Muscle layer of colon (tissue), 2 donors: ENCODE data around the gene PYROXD2.

Source experiments
- H3K27ac ChIP-seq: one replicate; pipeline ENCODE4 v1.7.0; 2013; ENCODE audit warnings: low read depth, mild to moderate bottlenecking, low read length, moderate library complexity
- H3K27me3 ChIP-seq, 2 donors: one replicate each; pipeline ENCODE4 v1.7.0; 2013; ENCODE audit warnings: low read length in 2 of 2, mild to moderate bottlenecking in 2 of 2; ENCODE audit not compliant: insufficient read depth in 2 of 2, control insufficient read depth in 1 of 2
- H3K36me3 ChIP-seq: one replicate; pipeline ENCODE4 v1.7.0; 2013; ENCODE audit warnings: mild to moderate bottlenecking, low read length; ENCODE audit not compliant: insufficient read depth
- H3K4me1 ChIP-seq: one replicate; pipeline ENCODE4 v1.7.0; 2013; ENCODE audit warnings: mild to moderate bottlenecking, low read length; ENCODE audit not compliant: insufficient read depth
- H3K4me3 ChIP-seq, 2 donors: one replicate each; pipeline ENCODE4 v1.7.0; 2013; ENCODE audit warnings: low read length in 2 of 2, low read depth in 1 of 2, mild to moderate bottlenecking in 1 of 2, moderate library complexity in 1 of 2
- H3K9ac ChIP-seq: one replicate; pipeline ENCODE4 v1.7.0; 2013; ENCODE audit warnings: low read length
- H3K9me3 ChIP-seq: one replicate; pipeline ENCODE4 v1.7.0; 2013; ENCODE audit warnings: mild to moderate bottlenecking, low read length
- donor health status: abdominal sarcoma.
- donor health status: Adenocarcinoma of cecum.

PYROXD2 gene

GRCh38 chr10:98369801-98370200 lies 45.2 kb downstream of the PYROXD2 start:
- Histone ChIP-seq H3K9ac (no peak overlapping the region), H3K4me1 (peaks cover 6% of the 10 kb centered on the region), H3K9me3 (no peaks in the 10 kb centered on the region)

GRCh38 chr10:98368644-98369043 lies 46.3 kb downstream of the PYROXD2 start:
- Histone ChIP-seq H3K9ac (no peak overlapping the region), H3K36me3 (no peaks in the 10 kb centered on the region), H3K27me3 (no peaks in the 10 kb centered on the region), H3K9me3 (no peaks in the 10 kb centered on the region), H3K27ac (no peak overlapping the region), H3K4me1 (no peaks in the 10 kb centered on the region), H3K4me3 (no peak overlapping the region)

More at GRCh38 chr10:98369801-98370200, 45.2 kb downstream of the PYROXD2 start:
- Histone ChIP-seq H3K36me3 (no peaks in the 10 kb centered on the region), H3K4me3 (no peak overlapping the region), H3K27ac (no peak overlapping the region), H3K27me3 (no peaks in the 10 kb centered on the region)

DNA sequence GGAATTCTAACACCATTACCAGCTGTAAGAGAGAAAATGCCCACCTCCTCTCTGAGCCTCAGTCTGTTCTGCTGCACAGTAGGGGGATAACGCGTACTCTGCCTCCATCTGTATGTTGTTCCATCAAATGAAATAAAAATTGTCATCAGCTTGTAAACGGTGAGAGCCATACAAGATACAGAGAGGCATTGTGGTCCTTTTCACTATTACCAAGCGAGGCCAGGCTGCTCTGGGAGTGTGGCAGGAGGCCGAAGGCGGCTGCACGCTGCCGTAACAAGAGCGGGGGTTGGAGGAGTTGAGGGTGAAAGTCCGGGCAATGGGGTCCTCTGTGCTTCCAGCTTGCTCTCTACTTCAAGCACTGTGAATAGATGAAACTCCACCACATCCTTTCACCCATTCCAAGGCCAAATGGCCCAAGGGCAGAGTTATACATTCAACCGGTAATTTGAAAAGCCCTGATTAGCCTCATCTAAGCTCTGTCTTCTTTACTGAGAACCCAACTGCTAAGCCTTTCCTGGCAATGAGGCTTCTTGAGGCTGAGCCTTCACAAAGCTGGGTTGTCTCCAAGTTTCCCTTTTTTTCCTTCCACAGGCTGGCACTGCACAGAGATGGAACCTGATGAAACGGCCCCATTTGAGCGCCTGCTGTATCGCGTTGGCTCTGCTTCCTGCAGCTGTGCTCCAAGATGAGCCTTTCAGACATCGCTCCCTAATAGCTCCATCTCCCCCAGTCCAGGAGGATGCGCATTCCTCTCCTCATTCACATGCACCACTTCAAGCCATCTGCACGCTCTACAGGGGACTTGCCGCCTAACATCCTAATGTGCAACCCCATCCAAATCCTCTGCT lies 47.2 kb downstream of the PYROXD2 start:
- no peak overlapping the region for H3K27ac ChIP-seq
- H3K4me3 ChIP-seq, result no peak overlapping the region
- H3K27me3 ChIP-seq, result no peaks in the 10 kb centered on the region
- no peaks in the 10 kb centered on the region for H3K4me1 ChIP-seq
- H3K9me3 ChIP-seq, result no peaks in the 10 kb centered on the region
- no peaks in the 10 kb centered on the region for H3K36me3 ChIP-seq
- no peak overlapping the region for H3K9ac ChIP-seq

DNA sequence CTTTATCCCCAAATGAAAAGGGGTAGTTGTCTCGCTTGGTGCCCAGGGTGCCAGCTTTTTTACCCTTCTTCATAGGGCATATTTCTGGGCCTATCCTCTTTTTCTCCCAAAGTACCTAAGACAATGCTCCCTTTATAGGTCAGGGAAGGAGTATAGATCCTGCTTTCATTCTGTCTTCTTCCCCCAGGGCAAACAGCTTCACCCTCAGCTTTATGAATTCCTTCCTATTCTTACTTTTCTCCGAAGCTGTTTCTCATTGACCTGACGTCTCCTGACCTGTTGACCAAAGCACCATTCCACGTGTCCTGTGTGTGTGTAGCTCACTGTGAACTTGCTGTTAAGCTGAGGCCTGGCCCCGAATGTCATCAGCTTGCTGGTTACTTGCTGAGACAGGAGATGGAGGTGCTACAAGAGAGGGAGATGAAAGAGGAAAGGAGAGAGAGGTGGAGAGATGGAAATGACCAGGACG lies 48.9 kb downstream of the PYROXD2 start:
- Histone ChIP-seq H3K9me3 (no peaks in the 10 kb centered on the region), H3K9ac (no peak overlapping the region), H3K36me3 (no peaks in the 10 kb centered on the region), H3K27ac (no peak overlapping the region), H3K4me1 (no peaks in the 10 kb centered on the region), H3K27me3 (no peaks in the 10 kb centered on the region), H3K4me3 (no peak overlapping the region)

DNA sequence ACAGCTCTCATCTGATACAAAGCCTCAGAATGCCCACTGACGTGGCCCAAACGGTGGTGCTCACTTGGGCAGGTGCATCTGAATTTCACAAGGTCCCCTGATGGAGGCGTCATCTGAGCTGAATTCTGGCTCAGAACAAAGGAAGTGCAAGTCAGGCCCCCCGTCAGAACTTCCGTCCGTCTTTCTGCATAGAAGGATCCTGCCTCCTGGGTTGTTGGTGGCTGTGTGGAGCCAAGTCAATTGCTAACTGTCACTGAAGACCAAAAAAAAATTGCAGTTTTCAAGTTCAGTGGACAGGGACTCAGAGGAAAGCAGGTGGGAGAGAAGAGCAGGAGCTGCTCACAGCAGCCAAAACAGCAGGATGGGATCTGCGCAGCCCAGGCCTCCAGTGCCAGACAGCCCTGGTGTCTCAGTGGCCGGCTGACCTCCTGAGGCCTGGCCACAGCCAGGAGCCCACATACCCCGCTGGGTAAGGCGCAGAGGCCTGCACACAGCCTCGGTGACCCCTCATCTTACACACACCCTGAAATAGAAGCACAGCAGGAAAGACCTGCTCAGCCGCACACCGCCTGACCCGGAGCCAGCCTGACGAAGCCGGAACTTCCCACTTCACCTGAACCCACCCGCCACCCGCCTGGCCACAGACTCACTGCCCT lies 49.4 kb downstream of the PYROXD2 start:
- no peak overlapping the region for H3K27ac ChIP-seq
- H3K36me3 ChIP-seq, result no peaks in the 10 kb centered on the region
- no peaks in the 10 kb centered on the region for H3K27me3 ChIP-seq
- no peak overlapping the region for H3K4me3 ChIP-seq
- H3K4me1 ChIP-seq, result no peaks in the 10 kb centered on the region
- no peak overlapping the region for H3K9ac ChIP-seq
- no peaks in the 10 kb centered on the region for H3K9me3 ChIP-seq

GRCh38 chr10:98364432-98365102 lies 50.4 kb downstream of the PYROXD2 start:
- H3K9ac ChIP-seq, result no peak overlapping the region
- H3K27ac ChIP-seq, result no peak overlapping the region
- no peaks in the 10 kb centered on the region for H3K4me1 ChIP-seq
- H3K4me3 ChIP-seq, result no peak overlapping the region
- no peaks in the 10 kb centered on the region for H3K36me3 ChIP-seq
- H3K27me3 ChIP-seq, result no peaks in the 10 kb centered on the region
- no peaks in the 10 kb centered on the region for H3K9me3 ChIP-seq

DNA sequence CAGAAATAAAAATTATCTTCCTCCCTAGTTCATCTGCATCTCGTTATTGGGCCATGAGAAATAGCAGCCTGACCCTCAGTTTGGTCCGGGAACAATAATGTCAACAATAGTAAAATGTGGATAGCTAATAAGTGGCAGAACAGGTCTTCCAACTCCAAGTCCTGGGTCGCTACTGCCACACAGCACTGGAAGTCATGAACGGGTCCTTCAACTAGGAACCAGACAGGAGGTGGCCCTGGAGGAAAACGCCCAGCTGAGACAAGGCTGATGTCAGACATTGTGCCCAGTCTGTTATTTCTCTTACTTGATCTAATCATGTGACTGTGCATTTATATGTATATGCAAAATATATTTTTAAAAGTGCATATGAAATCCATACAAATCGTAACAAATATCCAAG lies 51.8 kb downstream of the PYROXD2 start:
- Histone ChIP-seq H3K4me1 (no peaks in the 10 kb centered on the region), H3K4me3 (no peak overlapping the region), H3K27ac (no peak overlapping the region), H3K9me3 (no peaks in the 10 kb centered on the region), H3K9ac (no peak overlapping the region), H3K36me3 (no peaks in the 10 kb centered on the region), H3K27me3 (no peaks in the 10 kb centered on the region)

GRCh38 chr10:98361131-98362025 lies 53.6 kb downstream of the PYROXD2 start:
- H3K4me3 ChIP-seq, result no peak overlapping the region
- H3K27ac ChIP-seq, result no peak overlapping the region
- no peaks in the 10 kb centered on the region for H3K4me1 ChIP-seq
- no peaks in the 10 kb centered on the region for H3K9me3 ChIP-seq
- no peaks in the 10 kb centered on the region for H3K27me3 ChIP-seq
- H3K9ac ChIP-seq, result no peak overlapping the region
- H3K36me3 ChIP-seq, result no peaks in the 10 kb centered on the region

DNA sequence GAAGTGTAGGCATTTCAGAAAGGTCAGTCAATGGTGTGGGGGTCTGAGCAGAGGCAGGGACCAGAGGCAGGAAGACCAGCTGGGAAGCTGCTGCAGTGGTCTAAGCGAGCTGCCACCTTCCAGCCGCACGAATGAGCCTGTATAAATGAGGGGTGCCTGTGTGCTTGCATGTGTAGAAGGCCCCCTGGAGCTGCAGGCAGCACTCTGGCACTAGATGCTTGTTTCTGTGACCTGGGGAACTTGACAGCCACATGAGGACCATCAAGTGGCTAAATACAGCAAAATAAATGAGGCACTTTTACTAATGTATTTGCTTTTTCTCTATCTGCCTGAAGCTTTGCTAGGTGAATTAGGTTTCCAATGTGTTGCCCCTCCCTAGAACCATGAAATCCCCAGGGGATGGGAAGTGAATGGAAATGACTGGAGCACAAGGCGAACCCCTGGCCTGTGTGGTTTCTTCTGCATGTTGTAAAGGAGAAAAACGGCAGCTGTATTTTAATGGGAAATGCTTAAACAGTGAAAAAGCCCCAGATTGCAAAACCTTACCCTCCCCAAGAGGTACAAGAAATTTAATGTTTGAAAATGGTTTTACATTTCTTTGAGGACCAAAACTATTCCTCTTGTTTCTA lies 57.7 kb downstream of the PYROXD2 start:
- no peaks in the 10 kb centered on the region for H3K36me3 ChIP-seq
- no peak overlapping the region for H3K9ac ChIP-seq
- no peaks in the 10 kb centered on the region for H3K9me3 ChIP-seq
- H3K4me1 ChIP-seq, result peaks cover 6% of the 10 kb centered on the region
- H3K27me3 ChIP-seq, result no peaks in the 10 kb centered on the region
- H3K27ac ChIP-seq, result no peak overlapping the region
- H3K4me3 ChIP-seq, result no peak overlapping the region

GRCh38 chr10:98354491-98354890 lies 60.5 kb downstream of the PYROXD2 start:
- Histone ChIP-seq H3K36me3 (no peaks in the 10 kb centered on the region), H3K4me3 (no peak overlapping the region), H3K27me3 (no peaks in the 10 kb centered on the region), H3K4me1 (peaks cover 16% of the 10 kb centered on the region), H3K27ac (no peak overlapping the region), H3K9ac (no peak overlapping the region), H3K9me3 (no peaks in the 10 kb centered on the region)
